H1 (cell line): ENCODE data around the gene AIDA. TPM values are rescaled to one million over a fixed set of nuclear protein-coding genes. Genes with fewer than 3 reads are reported as not detected.

Experiments used
- CTCF ChIA-PET: fragments of 300-600 bp; sonication (Branson Sonifier 250); formaldehyde crosslinking; loops from one replicate; lab custom pipeline; 2021; ENCODE audit not compliant: partially characterized antibody; lab: Charles Lee
- POLR2A ChIA-PET: fragments of 300-600 bp; sonication (Branson Sonifier 250); formaldehyde crosslinking; loops from one replicate; lab custom pipeline; 2021; ENCODE audit warnings: inconsistent platforms; ENCODE audit not compliant: partially characterized antibody; lab: Charles Lee
- DNase-seq, 2 experiments: peaks; one replicate each; pipeline versions ENCODE4 v3.0.0 to v3.0.0-alpha.2; 2010 to 2022; ENCODE audit warnings: low spot score in 2 of 2, low read depth in 1 of 2, mixed read lengths in 1 of 2
- FAIRE-seq: peaks from 2 replicates; lab custom pipeline; 2011; peaks lifted over from hg19 to GRCh38; lab: Jason Lieb, UNC
- H2AFZ ChIP-seq: 2 replicates; pipeline ENCODE4 v1.8.1; 2012; ENCODE audit warnings: low read length, inconsistent platforms
- H2AK5ac ChIP-seq: 2 replicates; pipeline ENCODE4 v1.6.1; 2013; ENCODE audit warnings: low read depth, low read length
- H2BK120ac ChIP-seq: replicated peaks from 2 replicates; pipeline ENCODE3; 2013; ENCODE audit warnings: low read depth, low read length, inconsistent platforms
- H2BK12ac ChIP-seq: 2 replicates; pipeline ENCODE4 v1.6.1; 2013; ENCODE audit warnings: low read depth, low read length
- H2BK15ac ChIP-seq: 2 replicates; pipeline ENCODE4 v1.6.1; 2013; ENCODE audit warnings: low read length
- H2BK20ac ChIP-seq: 2 replicates; pipeline ENCODE4 v1.6.1; 2013; ENCODE audit warnings: low read length
- H2BK5ac ChIP-seq: 2 replicates; pipeline ENCODE4 v1.6.1; 2013; ENCODE audit warnings: low read depth, low read length
- H3K14ac ChIP-seq: 2 replicates; pipeline ENCODE4 v1.6.1; 2013; ENCODE audit warnings: inconsistent platforms; ENCODE audit not compliant: insufficient read length
- H3K18ac ChIP-seq: 2 replicates; pipeline ENCODE4 v1.6.1; 2013; ENCODE audit warnings: low read length; ENCODE audit errors: extremely low read depth
- H3K23ac ChIP-seq: 2 replicates; pipeline ENCODE4 v1.6.1; 2013; ENCODE audit warnings: inconsistent platforms; ENCODE audit not compliant: insufficient read length
- H3K23me2 ChIP-seq: 2 replicates; pipeline ENCODE4 v1.6.1; 2013; ENCODE audit warnings: low read depth, low read length
- H3K27ac ChIP-seq: 2 replicates; pipeline ENCODE4 v1.6.1; 2011; ENCODE audit warnings: low read depth, low read length, inconsistent platforms
- H3K27me3 ChIP-seq, 4 experiments: replicated peaks in 1 of 4; 1 replicate in 1 of 4; 2 replicates in 3 of 4; pipeline versions ENCODE4 v1.6.1 to v1.8.1; 2011 to 2013; ENCODE audit warnings: low read length in 3 of 4, mild to moderate bottlenecking in 3 of 4, inconsistent platforms in 2 of 4, mixed read lengths in 2 of 4, moderate library complexity in 1 of 4; ENCODE audit not compliant: control insufficient read depth in 3 of 4, insufficient read depth in 3 of 4; ENCODE audit errors: extremely low read depth in 1 of 4
- H3K36me3 ChIP-seq, 4 experiments: 2 replicates each; pipeline versions ENCODE4 v1.6.1 to v1.8.1; 2011 to 2013; ENCODE audit warnings: mild to moderate bottlenecking in 4 of 4, low read length in 3 of 4, moderate library complexity in 2 of 4, control low read depth in 1 of 4, inconsistent platforms in 1 of 4; ENCODE audit not compliant: insufficient read depth in 4 of 4, control insufficient read depth in 2 of 4
- H3K4ac ChIP-seq: replicated peaks from 2 replicates; pipeline ENCODE3; 2013; ENCODE audit warnings: low read length, low read depth, mixed read lengths, inconsistent platforms; ENCODE audit not compliant: insufficient read length
- H3K4me1 ChIP-seq, 4 experiments: replicated peaks in 1 of 4; 1 replicate in 1 of 4; 2 replicates in 3 of 4; pipeline versions ENCODE4 v1.6.1 to v1.8.1; 2011 to 2013; ENCODE audit warnings: low read length in 3 of 4, inconsistent platforms in 2 of 4, mixed read lengths in 1 of 4; ENCODE audit not compliant: insufficient read depth in 4 of 4, control insufficient read depth in 3 of 4
- H3K4me2 ChIP-seq, 2 experiments: 2 replicates each; pipeline versions ENCODE4 v1.6.1 to v1.8.1; 2011 to 2013; ENCODE audit warnings: low read depth in 2 of 2, low read length in 2 of 2, control low read depth in 1 of 2, inconsistent platforms in 1 of 2, mild to moderate bottlenecking in 1 of 2; ENCODE audit not compliant: insufficient read depth in 1 of 2
- H3K4me3 ChIP-seq, 4 experiments: fragments of 200-600, 300-600 bp in 1 of 4; sonication (generic), shearing (Covaris generic), sonication (Bioruptor Twin) in 1 of 4; 2 replicates each; pipeline versions ENCODE4 v1.5.1 to v1.8.1; 2011 to 2016; ENCODE audit warnings: low read length in 4 of 4, low read depth in 3 of 4, control low read depth in 2 of 4, inconsistent platforms in 2 of 4, mild to moderate bottlenecking in 2 of 4, mixed read lengths in 1 of 4, moderate library complexity in 1 of 4; ENCODE audit not compliant: insufficient read depth in 2 of 4; ENCODE audit errors: extremely low read depth in 1 of 4
- H3K56ac ChIP-seq: replicated peaks from 2 replicates; pipeline ENCODE3; 2013; ENCODE audit warnings: low read depth, mild to moderate bottlenecking, mixed read lengths, low read length, inconsistent platforms; ENCODE audit not compliant: insufficient read length
- H3K79me1 ChIP-seq: 2 replicates; pipeline ENCODE4 v1.6.1; 2013; ENCODE audit warnings: low read depth, low read length, control low read depth
- H3K79me2 ChIP-seq, 2 experiments: 2 replicates each; pipeline versions ENCODE4 v1.6.1 to v1.8.1; 2012 to 2013; ENCODE audit warnings: low read length in 2 of 2, mild to moderate bottlenecking in 2 of 2, inconsistent platforms in 1 of 2; ENCODE audit not compliant: insufficient read depth in 2 of 2, control insufficient read depth in 1 of 2
- H3K9ac ChIP-seq, 4 experiments: replicated peaks in 1 of 4; 1 replicate in 1 of 4; 2 replicates in 3 of 4; pipeline versions ENCODE4 v1.6.1 to v1.8.1; 2011 to 2013; ENCODE audit warnings: low read depth in 3 of 4, low read length in 3 of 4, control low read depth in 2 of 4, mild to moderate bottlenecking in 2 of 4, moderate library complexity in 2 of 4, inconsistent platforms in 1 of 4; ENCODE audit errors: extremely low read depth in 1 of 4
- H3K9me3 ChIP-seq, 2 experiments: 2 replicates each; pipeline versions ENCODE4 v1.6.1 to v1.8.1; 2012 to 2013; ENCODE audit warnings: mild to moderate bottlenecking in 2 of 2, moderate library complexity in 2 of 2, control low read depth in 1 of 2, inconsistent platforms in 1 of 2, low read depth in 1 of 2, low read length in 1 of 2, mixed read lengths in 1 of 2; ENCODE audit not compliant: insufficient read depth in 2 of 2
- H4K20me1 ChIP-seq, 2 experiments: replicated peaks in 1 of 2; 2 replicates each; pipeline versions ENCODE3 to v1.8.1; 2011 to 2013; ENCODE audit warnings: inconsistent platforms in 2 of 2, low read length in 2 of 2, mild to moderate bottlenecking in 1 of 2; ENCODE audit not compliant: insufficient read depth in 2 of 2, control insufficient read depth in 1 of 2
- H4K5ac ChIP-seq: 2 replicates; pipeline ENCODE4 v1.6.1; 2013; ENCODE audit warnings: low read length, low read depth, mixed read lengths, inconsistent platforms; ENCODE audit not compliant: insufficient read length
- H4K8ac ChIP-seq: 2 replicates; pipeline ENCODE4 v1.8.0; 2013; ENCODE audit warnings: mild to moderate bottlenecking, moderate library complexity, low read length, inconsistent platforms; ENCODE audit not compliant: insufficient read depth; ENCODE audit errors: extremely low read depth
- H4K91ac ChIP-seq: replicated peaks from 2 replicates; pipeline ENCODE3; 2013; ENCODE audit warnings: low read length, mixed read lengths, inconsistent platforms; ENCODE audit not compliant: insufficient read length
- BRCA1 ChIP-seq: IDR thresholded peaks from 2 replicates; pipeline ENCODE4 v1.6.1; 2012; ENCODE audit warnings: low read depth, low read length, improper control_type of control experiment
- CHD1 ChIP-seq: IDR thresholded peaks from 2 replicates; pipeline ENCODE4 v1.6.1; 2012; ENCODE audit warnings: low read depth, low read length, improper control_type of control experiment
- CREB1 ChIP-seq: IDR thresholded peaks from 2 replicates; pipeline ENCODE4 v1.6.1; 2012; ENCODE audit warnings: inconsistent platforms
- CTBP2 ChIP-seq: IDR thresholded peaks from 2 replicates; pipeline ENCODE4 v1.7.0; 2011; ENCODE audit warnings: borderline replicate concordance, mild to moderate bottlenecking, moderate library complexity, mixed read lengths, low read length; ENCODE audit not compliant: insufficient read depth, insufficient read length
- E2F6 ChIP-seq: IDR thresholded peaks from 2 replicates; pipeline ENCODE4 v1.6.1; 2012; ENCODE audit warnings: inconsistent platforms
- GTF2F1 ChIP-seq: IDR thresholded peaks from 2 replicates; pipeline ENCODE4 v1.6.1; 2012; ENCODE audit warnings: low read depth, low read length, improper control_type of control experiment, borderline replicate concordance
- JUND ChIP-seq: IDR thresholded peaks from 2 replicates; pipeline ENCODE4 v1.6.1; 2011; ENCODE audit warnings: mild to moderate bottlenecking, improper control_type of control experiment, low read length
- KDM4A ChIP-seq: IDR thresholded peaks from one replicate; pipeline ENCODE4 v1.7.1; 2012; ENCODE audit warnings: low read depth, mild to moderate bottlenecking, moderate library complexity, low read length, inconsistent platforms; ENCODE audit not compliant: severe bottlenecking
- NRF1 ChIP-seq: IDR thresholded peaks from 2 replicates; pipeline ENCODE4 v1.6.1; 2011; ENCODE audit warnings: mild to moderate bottlenecking, low read depth, low read length, improper control_type of control experiment
- POLR2AphosphoS5 ChIP-seq: IDR thresholded peaks from 2 replicates; pipeline ENCODE4 v1.6.1; 2011; ENCODE audit warnings: low read depth, low read length
- SP2 ChIP-seq: IDR thresholded peaks from 2 replicates; pipeline ENCODE4 v1.6.1; 2012; ENCODE audit warnings: mild to moderate bottlenecking, low read length, inconsistent platforms
- SP4 ChIP-seq: IDR thresholded peaks from 2 replicates; pipeline ENCODE4 v1.6.1; 2012; ENCODE audit warnings: low read length, inconsistent platforms
- TEAD4 ChIP-seq: IDR thresholded peaks from 2 replicates; pipeline ENCODE4 v1.6.1; 2012; ENCODE audit warnings: low read depth, low read length, inconsistent platforms, mixed read lengths
- ZNF274 ChIP-seq: IDR thresholded peaks from 2 replicates; pipeline ENCODE4 v1.7.0; 2012; ENCODE audit warnings: low read length, borderline replicate concordance; ENCODE audit errors: extremely low read depth
- WGBS, 2 experiments: shearing (Covaris generic) in 1 of 2; methylation state at CpG; one replicate each; pipeline versions ENCODE4 v1.1.6 to v1.1.7; 2013 to 2015; ENCODE audit warnings: low lambda C conversion rate in 2 of 2, mixed read lengths in 2 of 2, inconsistent platforms in 1 of 2, low coverage in 1 of 2, missing lambda C conversion rate in 1 of 2; ENCODE audit not compliant: insufficient replicate concordance in 2 of 2, insufficient coverage in 1 of 2, insufficient read length in 1 of 2; ENCODE audit errors: extremely low coverage in 1 of 2, missing lambda C conversion rate in 1 of 2; 5-methylcytosine and 5-hydroxymethylcytosine counted together
- polyA plus RNA-seq, 7 experiments: library from polyadenylated mRNA; depleted of rRNA in 3 of 7; stranded (reverse) in 5 of 7; unstranded in 2 of 7; fragments of >200 nt in 5 of 7; fragments of 200-250 nt in 2 of 7; gene quantifications; 1 replicate in 5 of 7; 2 replicates in 1 of 7; 4 replicates in 1 of 7; pipeline versions ENCODE4 v1.2.1 to v1.2.3, GENCODE V29; 2011 to 2013; ENCODE audit warnings: missing spikeins in 2 of 7, mixed read lengths in 2 of 7
- total RNA-seq: library from RNA; stranded (reverse); fragmentation: NEBNext Ultra II Directional; extraction: Animal tissue kit (Norgen Biotek cat#: 25700); gene quantifications from 2 replicates; pipeline ENCODE4 v1.2.1, GENCODE V29; 2021

AIDA gene
- total and polyA plus RNA-seq, 2 of the 8 experiments (the other 6 are each of a cell fraction or from before 2014, with no cell fraction given), result 52.5 to 103 TPM

- Histone ChIP-seq H2AK5ac (no peak overlapping the region), H2BK15ac (no peak overlapping the region), H3K79me1 (peaks cover 3% of the 10 kb centered on the region), H3K27me3 (no peaks in the 10 kb centered on the region), H3K56ac (no peak overlapping the region), H3K23ac (no peak overlapping the region), H2BK12ac (no peak overlapping the region), H3K14ac (no peak overlapping the region), H2BK120ac (no peak overlapping the region), H3K9ac (no peak overlapping the region), H2BK20ac (no peak overlapping the region), H3K4me3 (no peak overlapping the region), H4K91ac (no peak overlapping the region), H2AFZ (no peak overlapping the region), H3K4me2 (no peak overlapping the region), H3K36me3 (peaks cover 0 to 9% (median 2%) of the 10 kb centered on the region in 4 experiments; a peak in 3 of 8 replicates), H2BK5ac (no peak overlapping the region), H3K79me2 (peaks cover 5 to 81% of the 10 kb centered on the region in 2 experiments; a peak in 3 of 4 replicates), H3K18ac (no peak overlapping the region), H3K4me1 (no peaks in the 10 kb centered on the region), H3K4ac (no peak overlapping the region), H4K20me1 (no peaks in the 10 kb centered on the region), H3K9me3 (peaks cover 0 to 3% of the 10 kb centered on the region in 2 experiments; a peak in 1 of 4 replicates), H4K5ac (no peak overlapping the region), H3K27ac (no peak overlapping the region), H4K8ac (no peak overlapping the region), H3K23me2 (peaks cover 3% of the 10 kb centered on the region; the same call in 1 of the 2 replicates)
- POLR2A ChIA-PET, result no interaction called here
- WGBS, 2 experiments, result 67% methylated on average over 4 of the region's 4 CpGs; no CpG with 5 or more reads in 1 of the 2 experiments
- CTCF ChIA-PET, result no interaction called here
- TF ChIP-seq SP2 (no peak), BRCA1 (no peak), CHD1 (no peak), TEAD4 (no peak), KDM4A (no peak), POLR2AphosphoS5 (no peak), SP4 (no peak), ZNF274 (no peak), CTBP2 (no peak), GTF2F1 (no peak), JUND (no peak), E2F6 (no peak), NRF1 (no peak), CREB1 (no peak)
- FAIRE-seq, result no peak
- no peak for DNase-seq
Observed at GRCh38 chr1:222706815-222707214, 5.5 kb downstream of the AIDA start.
